Activated CD8-positive, alpha-beta memory T cell treated with anti-CD3 and anti-CD28 coated beads for 4 hours (primary cell): ENCODE results near the gene ZNF468.
A peak's percentile ranks its signal among the peaks of the same experiment; 100 is the strongest.
"Not testable (repeated sequence)": the region's sequence is repeated elsewhere in the genome, so short reads cannot be mapped to it uniquely, and the experiment has no call there.

ENCODE experiments used
- DNase-seq, 2 donors: peaks; one replicate each; pipeline ENCODE4 v3.0.0-alpha.2; 2020; ENCODE audit warnings: low read depth in 2 of 2

The ZNF468 gene

DNA sequence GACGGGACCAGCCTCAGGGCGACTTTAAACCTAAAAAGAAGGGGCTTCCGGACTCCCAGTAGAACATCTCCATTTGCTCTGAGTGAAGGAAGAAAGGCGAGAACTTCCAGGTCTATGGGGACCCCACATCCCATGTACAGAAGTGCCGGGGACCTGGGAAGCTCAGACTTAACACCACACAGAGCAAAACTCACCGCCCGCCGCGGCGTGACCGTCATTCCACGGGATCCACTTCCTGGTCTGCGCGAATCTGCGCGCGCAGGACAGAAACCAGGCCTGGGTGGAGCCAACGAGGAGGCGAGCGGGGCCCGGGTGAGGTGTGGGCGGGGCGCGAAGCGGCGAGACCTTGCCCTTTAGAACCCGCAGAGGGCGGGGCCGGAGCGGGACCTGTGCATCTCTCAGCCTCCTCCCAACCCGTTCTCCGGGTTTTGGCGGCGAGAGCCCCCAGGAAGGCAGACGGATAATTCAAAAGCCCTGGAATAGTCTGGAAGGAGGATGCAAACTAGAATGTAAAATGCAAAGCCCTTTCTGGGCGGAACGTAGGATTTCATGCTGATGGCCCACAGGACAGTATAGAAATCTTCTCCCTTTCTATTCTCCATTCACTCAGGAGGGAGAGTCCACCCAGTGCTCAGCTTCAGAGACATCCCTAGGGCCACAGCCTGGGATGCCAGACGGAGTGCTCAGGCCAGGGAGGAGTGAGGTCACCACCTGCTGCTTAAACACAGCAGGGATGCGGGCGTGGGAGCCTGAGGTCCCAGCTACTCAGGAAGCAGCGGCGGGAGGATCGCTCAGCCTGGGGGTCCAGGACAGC lies at the start of gene ZNF468:
TSS of gene ZNF468 (minus strand) at position 242 of the 814 bp plus-strand sequence. CDS start 3,347 bp downstream, outside the sequence.
- DNase-seq: peak; percentile 35 to 51

DNA sequence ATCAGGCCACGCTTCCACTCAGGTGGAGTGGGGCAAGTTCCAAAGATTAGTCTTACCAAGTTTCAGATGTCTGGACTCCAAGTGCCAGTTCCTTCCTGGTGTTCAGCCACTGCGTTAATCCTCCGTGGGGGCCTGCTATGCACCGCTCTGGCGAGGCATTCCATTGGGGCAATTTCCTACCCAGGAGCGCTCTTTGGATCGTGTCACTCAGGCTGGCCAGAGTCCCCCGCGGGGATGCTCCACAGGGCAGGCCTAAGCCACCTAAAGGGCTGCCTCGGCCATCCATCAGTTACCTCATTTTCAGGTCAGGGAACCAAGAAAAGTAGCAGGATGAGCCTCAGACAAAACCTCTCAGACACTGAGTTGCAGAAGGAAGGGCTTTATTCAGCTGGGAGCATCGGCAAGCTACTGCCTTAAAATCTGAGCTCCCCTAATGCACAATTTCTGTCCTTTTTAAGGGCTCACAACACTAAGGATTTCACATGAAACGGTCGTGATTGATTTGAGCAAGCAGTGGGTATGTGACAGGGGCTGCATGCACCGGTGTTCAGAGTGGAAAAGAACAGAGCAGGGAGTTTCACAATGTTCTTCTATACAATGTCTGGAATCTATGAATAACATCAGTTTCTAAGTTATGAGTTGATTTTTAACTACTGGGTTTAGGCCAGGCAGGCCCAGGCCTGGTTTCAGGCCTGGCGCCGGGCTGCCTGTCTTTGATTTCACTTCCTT lies 46.8 kb upstream of the ZNF468 start:
- not testable (repeated sequence) for DNase-seq

DNA sequence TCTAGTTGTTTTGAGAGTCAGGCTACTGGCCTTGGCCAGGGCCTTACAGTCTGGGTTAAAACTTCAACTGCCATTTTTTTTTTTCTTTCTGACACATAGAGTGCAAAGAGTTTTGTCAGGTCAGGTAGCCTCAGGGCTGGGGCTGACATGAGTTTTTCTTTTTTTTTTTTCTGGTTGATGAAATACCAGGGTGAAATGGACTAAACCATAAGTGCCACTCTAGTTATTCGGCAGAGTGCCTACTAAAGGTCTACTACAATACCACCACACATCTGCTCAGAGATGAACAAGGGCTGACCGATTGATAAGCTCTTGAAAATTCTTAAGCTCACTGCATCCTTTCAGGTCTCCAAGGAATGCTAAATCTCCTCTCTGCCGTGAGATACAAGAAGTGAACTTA lies 44.4 kb upstream of the ZNF468 start:
- no peak for DNase-seq

DNA sequence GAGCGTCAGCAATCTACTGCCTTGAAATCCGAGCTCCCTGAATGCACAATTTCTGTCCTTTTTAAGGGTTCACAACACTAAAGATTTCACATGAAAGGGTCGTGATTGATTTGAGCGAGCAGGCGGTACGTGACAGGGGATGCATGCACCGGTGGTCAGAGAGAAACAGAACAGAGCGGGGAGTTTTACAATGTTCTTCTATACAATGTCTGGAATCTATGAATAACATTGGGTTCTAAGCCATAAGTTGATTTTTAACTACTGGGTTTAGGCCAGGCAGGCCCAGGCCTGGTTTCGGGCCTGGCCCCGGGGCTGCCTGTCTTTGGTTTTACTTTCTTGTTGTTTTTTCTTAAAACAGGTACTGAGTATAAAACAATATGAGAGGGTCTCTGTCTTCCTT lies 41.2 kb upstream of the ZNF468 start:
- not testable (repeated sequence) for DNase-seq

DNA sequence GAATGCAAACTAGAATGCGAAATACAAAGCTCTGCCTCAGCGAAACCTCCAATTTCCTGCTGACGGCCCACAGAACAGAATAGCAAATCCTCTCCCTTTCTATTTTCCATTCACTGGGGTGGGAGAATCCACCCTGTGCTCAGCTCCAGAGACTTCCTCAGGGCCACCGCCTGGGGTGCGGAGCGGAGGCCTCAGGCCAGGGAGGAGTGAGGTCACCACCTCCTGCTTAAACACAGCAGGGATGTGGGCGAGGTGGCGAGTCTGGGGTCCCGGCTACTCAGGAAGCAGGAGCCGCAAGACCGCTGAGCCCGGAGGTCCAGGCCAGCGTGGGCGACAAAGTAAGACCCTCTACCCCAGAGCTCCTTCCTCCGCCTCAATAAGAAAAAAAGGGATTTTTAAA lies 40.7 kb upstream of the ZNF468 start:
- DNase-seq: no peak

DNA sequence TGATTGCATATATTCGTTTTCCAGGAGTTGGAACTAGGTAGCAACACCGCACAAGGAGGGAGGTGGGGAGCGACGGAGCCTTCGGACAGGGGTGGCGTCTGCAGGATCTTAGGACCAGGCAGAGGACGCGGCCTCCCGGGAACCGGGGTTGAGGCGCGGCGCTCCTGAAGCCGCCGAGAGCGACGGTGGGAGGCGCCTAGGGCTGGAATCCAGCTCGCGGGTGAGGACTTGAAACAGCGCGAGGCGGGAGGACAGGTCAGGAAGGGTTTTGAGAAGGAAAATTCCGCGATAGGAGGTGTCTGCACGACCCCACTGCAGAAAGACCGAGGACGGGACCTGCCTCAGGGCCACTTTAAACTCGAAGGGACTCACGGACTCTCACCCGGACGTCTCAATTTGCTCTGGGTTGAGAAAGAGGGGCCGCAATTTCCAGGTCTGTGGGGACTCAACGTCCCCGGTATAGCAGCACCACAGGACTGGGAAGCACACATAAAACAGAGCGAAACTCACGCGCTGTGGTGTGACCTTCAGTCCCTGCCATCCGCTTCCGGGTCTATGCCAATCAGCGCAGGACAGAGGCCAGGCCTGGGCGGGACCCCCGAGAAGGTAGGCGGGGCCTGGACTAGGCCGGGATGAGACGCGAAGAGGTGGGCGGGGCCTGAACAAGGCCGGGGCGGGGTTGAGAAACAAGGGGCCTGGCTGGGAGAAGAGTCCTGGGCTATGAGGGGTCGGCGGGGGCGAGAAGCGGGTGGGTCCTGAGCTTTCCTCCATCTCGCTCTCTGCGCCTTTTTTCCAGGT lies 39.9 kb upstream of the ZNF468 start, which contains the start of gene ZNF320:
TSS of gene ZNF320 (minus strand) at position 498 of the 798 bp plus-strand sequence. CDS start 7,380 bp downstream, outside the sequence.
- DNase-seq: peak; percentile 83 to 84

DNA sequence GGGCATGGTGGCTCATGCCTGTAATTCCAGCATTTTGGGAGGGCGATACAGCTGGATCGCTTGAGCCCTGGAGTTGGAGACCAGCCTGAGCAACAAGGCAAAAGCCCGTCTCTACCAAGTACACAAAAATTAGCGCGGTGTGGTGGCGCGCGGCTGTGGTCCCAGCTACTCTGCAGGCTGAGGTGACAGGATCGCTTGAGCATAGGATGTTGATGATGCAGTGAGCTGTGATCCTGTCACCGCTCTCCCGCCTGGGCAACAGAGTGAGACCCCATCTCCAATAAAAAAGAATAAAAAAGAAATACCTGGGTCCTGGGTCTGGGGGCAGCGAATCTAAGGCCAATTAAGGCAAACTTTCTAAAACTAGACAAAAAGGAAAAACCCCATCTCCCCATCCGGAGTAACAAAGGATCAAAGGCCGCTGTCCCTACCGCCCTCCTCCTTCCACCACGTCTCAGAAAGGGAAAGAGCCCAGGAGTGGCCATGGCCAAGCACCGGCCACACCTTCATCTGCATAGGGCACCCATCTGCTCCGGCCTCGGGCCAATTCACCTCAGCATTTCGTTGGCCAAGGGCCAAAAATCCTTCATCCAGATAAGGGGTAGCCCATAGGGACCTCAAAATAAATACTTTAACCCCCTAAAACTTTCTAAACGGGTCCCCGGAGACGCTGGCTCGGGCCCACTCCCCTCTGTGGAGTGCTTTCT lies 39.2 kb upstream of the ZNF468 start:
- no peak for DNase-seq

DNA sequence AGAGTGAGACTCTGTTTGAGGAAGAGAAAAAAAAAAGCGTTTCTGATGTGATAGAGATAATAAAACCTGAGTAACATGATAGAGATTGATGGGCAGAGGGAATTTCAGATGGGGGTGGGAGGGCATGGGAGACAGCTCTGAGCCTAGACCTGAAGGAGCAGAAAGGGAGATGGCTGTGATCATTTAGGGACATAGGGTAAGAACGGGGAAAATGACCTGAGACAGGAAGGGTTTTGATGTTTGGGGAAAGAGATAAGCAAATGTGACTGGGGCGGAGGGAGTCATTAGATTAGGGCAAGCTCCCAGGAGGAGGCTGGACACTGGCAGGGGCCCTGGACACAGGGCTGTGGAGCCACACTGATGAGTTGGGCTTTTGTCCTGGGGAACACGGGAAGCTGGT lies 33.9 kb upstream of the ZNF468 start:
- DNase-seq: no peak

DNA sequence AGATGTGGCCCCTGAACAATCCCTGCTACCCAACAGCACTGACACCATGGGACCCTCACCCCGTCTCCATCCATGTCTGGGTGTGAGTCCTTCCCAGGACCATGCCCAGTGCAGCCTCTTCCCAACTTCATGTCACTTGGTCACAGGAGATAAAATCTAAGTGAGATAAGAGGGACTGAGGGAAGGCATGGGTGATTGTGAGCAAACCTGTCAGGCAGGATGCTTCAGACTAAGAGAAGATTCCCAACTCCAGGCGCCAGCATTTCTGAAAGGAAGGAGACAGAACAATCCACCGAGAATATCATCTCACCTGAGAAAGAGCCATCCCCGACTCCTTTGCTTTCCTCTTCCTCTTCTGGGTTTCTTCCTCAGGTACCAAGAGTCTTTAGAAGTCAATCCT lies 32.5 kb upstream of the ZNF468 start:
- no peak for DNase-seq

DNA sequence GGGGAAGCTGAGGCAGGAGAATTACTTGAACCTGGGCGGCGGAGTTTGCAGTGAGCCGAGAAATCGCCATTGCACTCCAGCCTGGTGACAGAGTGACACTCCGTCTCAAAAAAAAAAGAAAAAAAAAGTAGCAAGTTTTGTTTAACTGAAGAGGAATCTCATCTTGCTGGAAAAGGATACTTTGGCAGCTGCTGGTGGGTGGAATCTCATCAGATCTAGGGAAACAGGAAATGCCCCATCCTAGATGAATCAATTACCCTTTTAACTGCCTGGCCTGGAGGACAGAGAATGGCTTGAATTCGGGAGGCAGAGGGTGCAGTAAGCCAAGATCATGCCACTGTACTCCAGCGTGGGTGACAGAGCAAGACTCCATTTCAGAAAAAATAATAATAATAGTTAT lies 31.7 kb upstream of the ZNF468 start:
- no peak for DNase-seq

DNA sequence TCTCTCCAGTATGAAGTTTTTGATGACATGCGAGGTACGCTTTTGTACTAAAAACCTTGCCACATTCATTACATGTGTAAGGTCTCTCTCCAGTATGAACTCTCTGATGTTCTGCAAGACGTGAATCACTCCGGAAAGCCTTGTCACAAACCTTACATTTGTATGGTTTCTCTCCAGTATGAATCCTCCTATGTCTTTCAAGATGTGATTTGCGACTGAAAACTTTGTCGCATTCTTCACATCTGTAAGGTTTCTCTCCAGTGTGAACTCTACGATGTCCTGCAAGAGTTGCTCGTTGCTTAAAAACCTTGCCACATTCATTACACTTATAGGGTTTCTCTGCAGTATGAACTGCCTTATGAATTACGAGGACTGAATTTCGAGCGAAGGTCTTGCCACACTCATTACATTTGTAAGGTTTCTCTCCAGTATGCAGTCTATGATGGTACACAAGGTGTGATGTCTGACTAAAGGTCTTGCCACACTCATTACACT lies 23.5 kb upstream of the ZNF468 start:
- no peak for DNase-seq

DNA sequence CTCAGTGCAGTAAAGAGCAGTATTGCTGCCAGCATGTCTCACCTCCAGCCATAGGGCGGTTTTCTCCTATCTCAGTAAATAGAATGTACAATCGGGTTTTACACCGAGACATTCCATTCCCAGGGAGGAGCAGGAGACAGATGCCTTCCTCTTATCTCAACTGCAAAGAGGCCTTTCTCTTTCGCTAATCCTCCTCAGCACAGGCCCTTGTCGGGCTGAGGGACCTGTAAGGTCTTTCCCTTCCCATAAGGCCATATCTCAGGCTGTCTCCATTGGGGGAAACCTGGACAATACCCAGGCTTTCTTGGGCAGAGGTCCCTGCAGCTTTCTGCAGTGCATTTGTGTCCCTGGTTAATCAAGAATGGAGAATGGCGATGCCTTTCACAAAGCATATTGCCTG lies 15.6 kb upstream of the ZNF468 start:
- not testable (repeated sequence) for DNase-seq

DNA sequence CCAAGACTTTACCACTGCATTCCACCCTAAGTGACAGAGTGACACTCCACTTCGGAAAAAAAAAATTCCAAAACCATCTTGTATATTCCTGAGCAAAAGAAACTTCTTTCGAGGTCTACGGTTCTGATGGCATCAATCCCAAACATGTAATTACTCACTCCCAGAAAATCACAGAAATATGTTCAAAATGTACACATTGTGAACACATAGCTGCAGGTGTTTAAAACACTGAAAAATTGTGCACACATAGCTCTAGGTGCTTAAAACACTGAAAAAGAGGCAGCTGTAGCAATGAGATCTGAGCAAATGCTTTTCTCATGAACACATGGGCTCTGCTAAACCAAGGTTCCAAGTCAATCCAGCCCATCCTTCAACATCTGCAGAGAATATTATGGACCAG lies 14.0 kb upstream of the ZNF468 start:
- no peak for DNase-seq

DNA sequence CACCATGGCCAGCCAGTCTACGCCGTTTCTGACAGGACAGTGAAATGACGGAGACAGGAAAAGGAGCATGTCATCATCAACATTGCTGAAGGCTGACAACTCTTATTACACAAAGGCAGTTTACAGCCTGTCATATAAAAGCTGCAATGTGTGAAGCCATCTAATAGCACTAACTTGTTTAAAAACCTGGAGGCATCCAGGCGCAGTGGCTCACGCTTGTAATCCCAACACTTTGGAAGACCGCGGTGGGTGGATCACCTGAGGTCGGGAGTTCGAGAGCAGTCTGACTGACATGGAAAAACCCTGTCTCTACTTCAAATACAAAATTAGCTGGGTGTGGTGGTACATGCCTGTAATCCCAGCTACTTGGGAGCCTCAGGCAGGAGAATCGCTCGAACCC lies 10.6 kb upstream of the ZNF468 start:
- not testable (repeated sequence) for DNase-seq

DNA sequence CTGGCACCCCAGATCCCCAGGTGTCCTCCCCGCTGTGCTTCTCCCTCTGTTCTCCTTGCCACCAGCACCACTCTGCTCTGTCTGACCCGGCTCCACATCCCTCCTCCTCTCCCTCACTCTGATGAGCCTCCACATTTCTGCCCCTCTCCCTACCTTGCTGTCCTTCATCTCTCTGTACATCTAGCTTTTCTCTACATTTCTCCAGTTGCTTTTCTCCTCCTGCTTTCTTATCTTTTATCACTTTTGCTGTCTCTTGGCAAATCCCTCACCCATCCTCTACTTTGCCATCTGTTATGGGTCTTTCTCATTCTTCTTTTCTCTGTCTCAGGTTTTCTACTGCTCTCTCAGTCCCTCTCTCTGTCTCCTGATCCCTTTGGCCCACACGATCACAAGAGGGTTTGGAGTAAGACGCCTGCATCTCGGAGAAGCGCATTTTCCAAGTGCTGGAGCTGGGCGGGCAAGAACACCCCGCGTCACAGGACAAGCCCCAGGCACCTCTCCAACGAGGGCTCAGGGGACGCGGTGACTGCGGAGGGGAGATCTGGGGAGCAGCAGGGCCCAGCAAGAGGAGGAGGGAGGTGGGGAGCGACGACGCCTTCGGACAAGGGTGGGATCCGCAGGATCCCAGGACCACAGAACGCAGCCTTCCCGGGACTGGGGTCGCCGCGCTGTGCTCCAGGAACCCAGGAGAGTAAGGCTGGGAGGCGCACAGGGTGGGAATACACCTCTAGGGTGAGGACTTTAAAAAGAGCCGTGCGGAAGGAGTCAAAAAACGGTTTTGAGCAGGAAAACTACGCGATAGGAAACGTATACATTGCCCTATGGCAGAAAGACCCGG lies 660 bp downstream of the ZNF468 start:
- not testable (repeated sequence) for DNase-seq

DNA sequence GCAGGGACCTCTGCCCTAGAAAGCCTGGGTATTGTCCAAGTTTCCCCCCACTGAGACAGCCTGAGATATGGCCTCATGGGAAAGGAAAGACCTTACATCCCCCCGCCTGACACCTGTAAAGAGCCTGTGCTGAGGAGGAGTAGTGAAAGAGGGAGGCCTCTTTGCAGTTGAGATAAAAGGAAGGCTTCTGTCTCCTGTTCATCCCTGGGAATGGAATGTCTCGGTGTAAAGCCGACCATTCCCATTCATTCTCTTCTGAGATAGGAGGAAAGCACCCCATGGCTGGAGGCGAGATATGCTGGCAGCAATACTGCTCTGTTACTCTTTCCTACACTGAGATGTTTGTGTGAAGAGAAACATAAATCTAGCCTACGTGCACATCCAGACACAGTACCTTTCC lies 10.1 kb downstream of the ZNF468 start:
- DNase-seq: not testable (repeated sequence)

DNA sequence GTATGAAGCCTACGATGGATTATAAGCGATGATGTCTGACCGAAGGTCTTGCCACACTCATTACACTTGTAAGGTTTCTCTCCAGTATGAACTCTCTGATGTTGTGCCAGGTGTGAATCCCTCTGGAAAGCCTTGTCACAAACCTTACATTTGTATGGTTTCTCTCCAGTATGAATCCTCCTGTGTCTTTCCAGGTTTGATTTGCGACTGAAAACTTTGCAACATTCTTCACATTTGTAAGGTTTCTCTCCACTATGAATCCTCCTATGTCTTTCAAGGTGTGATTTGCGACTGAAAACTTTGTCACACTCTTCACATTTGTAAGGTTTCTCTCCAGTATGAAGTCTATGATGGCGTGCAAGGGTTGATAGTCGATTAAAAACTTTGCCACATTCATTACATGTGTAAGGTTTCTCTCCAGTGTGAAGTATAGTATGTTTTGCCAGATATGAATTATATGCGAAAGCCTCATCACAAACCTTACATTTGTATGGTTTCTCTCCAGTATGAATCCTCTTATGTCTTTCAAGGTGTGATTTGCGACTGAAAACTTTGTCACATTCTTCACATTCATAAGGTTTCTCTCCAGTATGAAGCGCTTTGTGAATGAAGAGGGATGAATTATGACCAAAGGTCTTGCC lies 16.5 kb downstream of the ZNF468 start:
- DNase-seq: not testable (repeated sequence)

DNA sequence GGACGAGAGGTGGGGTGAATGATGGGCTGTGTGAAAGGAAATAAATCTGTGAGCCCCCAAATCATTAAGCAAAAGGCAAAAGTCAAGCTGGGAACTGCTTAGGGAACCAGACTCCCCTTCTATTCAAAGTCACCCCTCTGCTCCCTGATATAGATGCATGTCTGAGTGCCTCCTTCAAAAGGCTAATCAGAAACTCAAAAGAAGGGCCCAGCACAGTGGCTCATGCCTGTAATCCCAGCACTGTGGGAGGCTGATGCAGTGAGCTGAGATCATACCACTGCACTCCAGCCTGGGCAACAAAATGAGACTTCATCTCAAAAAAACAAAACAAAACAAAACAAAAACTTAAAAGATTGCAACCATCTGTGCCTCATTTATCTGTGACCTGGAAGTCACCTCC lies 23.1 kb downstream of the ZNF468 start:
- not testable (repeated sequence) for DNase-seq

DNA sequence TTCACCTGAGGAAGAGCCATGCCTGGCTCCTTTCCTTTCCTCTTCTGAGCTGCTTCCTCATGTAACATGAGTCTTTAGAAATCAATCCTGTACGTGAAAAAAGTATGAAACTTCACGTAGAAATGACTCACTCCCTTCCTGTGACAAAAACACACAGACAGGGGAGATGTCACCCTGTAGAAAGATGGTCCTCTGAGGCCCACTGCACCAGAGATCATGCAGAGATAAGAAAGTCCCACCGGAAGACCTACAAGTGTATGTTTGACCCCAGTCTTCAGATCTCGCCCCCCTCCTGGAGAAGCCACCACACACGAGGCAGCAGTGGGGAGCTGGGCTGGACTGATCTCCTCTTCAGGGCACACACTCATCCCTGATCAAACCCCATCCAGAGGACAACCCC lies 23.9 kb downstream of the ZNF468 start:
- not testable (repeated sequence) for DNase-seq

DNA sequence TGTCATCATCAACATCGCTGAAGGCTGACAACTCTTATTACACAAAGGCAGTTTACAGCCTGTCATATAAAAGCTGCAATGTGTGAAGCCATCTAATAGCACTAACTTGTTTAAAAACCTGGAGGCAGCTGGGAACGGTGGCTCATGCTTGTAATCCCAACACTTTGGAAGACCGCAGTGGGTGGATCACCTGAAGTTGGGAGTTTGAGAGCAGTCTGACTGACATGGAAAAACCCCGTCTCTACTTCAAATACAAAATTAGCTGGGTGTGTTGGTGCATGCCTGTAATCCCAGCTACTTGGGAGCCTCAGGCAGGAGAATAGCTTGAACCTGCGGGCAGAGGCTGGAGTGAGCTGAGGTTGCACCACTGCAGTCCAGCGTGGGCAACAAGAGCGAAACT lies 27.6 kb downstream of the ZNF468 start:
- not testable (repeated sequence) for DNase-seq
